GM19025 (cell line): Measurements from ENCODE around the gene COX7A2L.
A peak's percentile ranks its signal among the peaks of the same experiment; 100 is the strongest.
"Not testable (repeated sequence)": the region's sequence is repeated elsewhere in the genome, so short reads cannot be mapped to it uniquely, and the experiment has no call there.

Experiments
- ATAC-seq: cut with Tn5 transposase; IDR thresholded peaks from one replicate; pipeline ENCODE4 v1.9.1; 2021; ENCODE audit warnings: mild to moderate bottlenecking, low read depth, moderate library complexity; ENCODE audit not compliant: unreplicated experiment

The COX7A2L gene

DNA sequence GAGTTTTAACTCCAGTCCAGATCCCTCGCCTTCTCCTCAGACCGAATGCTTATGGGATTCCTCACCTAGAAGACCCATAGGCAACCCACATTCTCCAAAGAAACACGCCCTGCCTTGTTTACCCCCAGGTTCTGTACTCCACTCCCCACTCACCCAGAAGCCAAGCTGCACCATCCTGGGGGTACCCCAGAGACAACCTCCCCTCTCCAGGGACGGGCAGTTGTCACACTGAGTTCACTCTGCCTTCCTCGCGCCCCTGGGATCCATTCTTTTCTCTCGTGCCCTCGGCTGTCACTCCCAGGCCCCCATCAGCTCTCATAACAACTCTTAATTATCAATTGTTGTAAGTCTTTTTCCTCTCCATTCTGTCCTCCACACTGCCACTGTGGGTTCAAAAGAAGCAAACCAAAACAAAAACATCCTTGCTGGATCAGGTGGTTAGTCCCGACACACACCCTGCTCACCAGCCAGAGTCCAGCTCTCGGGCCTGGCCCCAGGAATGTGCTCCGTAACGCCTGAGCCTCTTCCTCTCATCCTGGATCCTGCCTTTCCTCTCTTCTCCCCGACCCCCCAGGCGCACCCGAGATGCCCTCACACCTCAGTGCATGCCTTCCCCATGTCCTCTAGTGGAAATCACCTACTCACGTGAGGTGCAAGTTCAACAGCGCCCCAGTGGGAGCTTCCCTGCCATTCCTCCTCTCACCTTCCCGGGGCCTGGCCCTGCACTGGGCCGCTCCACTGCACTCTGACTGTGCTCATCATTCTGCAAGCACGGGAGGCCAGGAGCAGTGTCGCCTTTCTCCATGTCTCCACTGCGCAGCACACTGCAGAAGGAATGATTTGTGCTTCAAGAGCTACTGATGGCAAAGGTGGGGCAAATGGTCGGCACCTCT is 20.7 kb downstream of the COX7A2L start:
- no peak for ATAC-seq

DNA sequence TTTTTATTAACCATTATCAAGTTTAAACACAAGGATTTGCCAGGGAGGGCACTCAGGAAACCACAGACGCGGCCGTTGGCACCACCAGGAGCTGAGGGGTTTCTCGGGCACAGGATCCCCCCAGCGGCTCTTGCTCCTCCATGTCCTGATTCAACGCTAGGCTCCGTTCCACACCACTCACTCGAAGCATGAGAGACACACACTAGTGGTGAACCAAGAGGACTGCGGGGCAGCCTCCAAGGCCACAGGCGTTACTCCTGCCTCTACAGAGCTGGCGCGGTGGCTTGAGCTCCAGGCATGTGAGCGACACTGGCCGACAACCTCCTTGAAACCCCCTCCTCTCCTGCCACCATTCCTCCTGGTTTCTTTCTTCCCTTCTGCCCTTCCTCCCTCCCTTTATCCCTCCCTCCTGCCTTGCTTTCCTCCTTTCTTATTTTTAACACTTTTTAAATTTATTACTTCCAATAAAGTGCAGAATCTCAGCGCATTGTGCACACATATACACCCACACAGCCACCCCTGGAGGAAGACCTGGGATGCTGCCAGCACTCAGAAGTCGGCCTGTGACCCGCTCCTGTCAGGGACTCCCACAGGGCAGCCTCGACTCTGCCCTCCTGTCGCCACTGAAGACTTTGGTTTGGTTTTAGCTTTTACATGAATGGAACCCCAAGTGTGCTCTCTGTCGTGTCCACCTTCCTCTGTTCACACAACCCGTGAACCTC is 21.7 kb downstream of the COX7A2L start:
- no peak for ATAC-seq

DNA sequence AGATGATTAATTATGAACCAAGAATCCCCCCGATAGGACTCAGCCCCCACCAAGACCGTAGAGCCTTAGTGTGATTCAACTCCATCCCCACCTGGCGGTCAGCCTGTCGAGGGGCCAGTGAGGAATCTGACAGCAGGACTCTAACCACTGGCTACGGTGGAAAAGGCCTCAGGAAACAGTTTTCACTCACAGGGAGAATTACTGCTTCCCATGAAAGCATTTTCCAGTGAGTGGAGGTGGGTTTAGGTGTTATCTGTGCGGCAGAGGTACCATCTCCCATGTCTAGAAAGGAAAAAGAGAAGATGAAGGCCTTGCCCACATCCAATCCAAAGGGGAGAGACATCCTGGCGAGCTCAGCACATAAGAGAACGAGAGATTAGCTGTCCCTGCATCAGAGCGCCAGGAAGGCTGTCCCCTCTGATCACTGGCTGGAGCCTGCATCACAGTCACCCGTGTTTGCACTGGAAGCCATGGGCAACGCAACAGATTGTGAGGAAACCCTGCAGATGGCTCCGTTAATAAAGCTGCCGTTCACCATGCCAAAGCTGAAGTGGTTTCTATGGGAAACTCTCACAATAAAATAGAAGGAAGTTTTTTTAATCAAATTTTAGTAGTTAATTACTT is 22.3 kb downstream of the COX7A2L start:
- no peak for ATAC-seq

DNA sequence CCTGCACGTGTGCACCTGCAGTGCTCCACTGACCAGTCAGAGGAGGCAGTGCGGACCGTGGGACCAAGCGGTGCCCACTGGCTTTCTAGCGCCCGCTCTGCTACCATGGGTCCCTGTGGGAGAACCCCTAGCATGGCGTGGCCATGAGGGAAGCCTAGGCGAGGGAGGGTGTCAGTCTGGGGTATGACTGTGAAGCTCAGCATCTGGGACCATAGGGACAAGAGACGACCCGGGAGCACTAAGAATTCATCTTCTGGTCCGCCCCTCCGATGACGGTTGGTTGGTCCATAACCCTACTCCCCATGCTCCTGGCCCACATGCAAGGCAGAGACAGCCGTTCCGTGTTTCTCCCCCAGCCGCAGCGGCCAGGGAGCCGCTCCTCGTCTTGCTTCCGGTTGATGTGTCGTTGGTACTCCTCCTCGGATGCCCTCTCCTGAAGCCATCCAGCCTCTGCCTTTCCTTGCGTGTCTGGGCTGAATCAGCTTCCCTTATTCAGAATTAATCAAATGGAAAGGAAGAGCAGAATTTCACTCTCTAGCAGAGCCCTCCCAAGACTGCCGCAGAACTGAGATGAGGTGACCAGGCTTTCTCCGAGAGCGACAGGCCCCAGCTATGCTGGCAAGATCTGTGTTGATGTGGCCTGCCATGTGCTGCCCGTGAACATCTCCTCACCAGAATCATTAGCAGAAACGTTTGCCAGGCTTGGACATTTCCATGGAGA is 23.0 kb downstream of the COX7A2L start:
- ATAC-seq: no peak

DNA sequence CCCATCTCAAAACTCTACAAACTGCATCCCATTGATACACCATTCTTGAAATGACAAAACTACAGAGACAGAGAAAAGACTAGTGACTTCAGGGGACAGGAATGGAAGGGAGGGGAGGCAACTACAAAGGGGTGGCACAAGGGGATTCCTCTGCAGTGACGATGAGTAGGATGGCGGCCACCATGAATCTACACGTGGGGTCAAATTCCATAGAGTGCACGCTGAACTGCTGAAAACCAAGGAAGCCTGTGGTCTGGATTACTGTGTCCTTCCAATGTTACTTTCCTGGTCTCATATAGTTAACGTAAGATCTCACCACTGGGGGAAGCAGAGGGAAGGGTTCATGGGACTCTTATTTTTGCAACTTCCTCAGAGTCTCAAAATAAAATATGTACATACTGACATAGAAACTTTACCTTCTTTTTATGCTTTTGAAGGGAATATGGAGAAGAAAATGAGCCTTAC is 23.6 kb downstream of the COX7A2L start:
- no peak for ATAC-seq

DNA sequence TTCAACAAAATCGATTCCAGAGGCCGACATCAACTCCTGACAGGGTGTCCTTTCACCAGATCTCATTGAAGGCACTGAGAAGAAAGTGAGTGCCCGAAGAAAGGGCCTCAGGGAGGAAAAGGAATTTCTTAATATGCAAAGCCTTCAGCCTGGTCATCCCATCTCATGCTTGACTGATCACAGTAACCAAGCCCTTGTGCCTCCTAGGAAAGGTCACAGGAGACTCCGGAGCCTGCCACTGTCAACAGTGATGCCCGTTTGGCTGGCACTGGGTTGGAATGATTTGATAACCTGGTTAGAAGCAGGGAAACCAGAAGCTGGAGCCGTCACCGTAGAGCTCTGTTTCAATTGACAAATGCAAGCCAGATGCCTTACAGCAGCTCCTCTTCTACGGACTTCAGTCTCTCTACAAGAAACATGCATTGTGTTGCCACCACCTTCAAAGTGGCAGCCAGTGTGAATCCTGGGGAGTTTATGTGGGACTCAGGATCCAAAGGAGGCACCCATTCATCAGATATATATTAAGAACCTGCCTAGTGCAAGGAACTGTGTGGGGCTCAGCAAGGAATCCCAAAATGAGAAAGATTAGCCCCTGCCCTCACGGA is 24.6 kb downstream of the COX7A2L start:
- no peak for ATAC-seq

DNA sequence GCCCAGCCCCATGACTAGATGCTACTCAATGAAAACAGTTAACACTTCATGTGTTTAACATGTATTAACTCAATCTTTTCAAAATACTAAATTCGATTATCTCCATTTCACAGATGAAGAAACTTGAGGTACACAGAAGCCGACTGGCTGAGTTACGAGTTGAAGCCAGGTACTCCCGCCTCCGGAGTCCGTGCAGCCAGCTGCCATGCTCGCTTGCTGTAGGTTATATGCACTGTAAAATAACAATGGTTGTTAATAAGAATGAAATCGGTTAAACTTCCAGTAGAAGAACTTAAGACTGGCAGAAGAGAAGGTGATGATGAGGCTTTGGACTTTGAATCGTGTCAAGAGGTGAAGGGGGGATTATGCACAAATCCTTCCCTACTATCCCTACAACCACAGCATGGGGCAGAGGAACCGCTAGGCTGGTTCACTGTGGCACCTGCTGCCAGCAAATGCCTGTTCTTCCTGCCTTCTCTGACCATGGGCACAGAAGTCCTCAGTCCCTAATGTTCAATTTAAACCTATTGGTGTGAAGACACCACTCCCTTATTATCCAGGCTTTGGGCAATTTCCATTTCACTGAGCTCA is 25.4 kb downstream of the COX7A2L start:
- no peak for ATAC-seq

DNA sequence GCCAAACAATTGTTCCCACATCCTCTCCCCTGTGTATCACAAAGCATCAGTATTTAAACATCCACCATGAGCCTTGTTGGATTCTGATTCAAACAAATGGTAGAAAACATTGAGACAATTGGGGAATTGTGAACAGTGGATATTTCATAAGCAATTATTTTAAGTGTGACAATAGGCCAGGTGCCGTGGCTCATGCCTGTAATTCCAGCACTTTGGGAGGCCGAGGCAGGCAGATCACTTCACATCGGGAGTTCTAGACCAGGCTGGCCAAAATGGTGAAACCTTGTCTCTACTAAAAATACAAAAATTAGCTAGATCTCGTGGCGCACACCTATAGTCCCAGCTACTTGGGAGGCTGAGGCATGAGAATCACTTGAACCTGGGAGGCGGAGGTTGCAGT is 26.2 kb downstream of the COX7A2L start:
- ATAC-seq: not testable (repeated sequence)

DNA sequence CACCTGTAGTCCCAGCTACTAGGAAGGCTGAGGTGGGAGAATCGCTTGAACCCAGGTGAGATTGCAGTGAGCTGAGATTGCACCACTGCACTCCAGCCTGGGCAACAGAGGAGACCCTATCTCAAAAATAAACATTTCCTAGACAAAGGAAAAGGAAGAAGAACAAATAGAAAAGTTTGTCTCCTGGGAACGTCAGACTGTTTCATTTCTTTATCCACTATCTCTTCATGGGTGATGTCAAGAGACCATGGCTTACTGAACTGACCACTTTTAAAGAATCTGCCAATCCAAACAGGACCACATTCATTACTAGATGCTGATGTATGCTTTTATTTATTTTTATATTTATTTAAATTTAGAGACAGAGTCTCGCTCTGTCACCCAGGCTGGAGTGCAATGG is 26.8 kb downstream of the COX7A2L start:
- ATAC-seq: no peak

DNA sequence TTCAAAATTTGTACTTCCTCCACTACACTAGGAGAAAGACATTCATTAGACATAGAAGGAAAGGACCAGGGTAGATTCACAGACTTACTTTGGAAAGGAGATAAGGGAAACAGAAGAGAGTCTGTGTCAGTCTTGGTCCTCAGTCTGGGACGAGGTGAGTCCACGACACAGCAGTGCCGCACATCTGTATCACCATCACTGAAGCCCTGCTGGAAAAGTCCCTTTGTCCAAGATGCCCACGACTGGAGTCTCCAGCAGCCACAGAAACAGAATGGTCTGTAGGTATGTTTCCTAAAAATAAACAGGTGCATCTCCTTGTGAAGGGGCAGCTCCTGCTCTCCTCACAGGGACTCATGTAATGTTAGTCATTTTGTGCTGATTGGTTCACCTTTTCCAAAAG is 27.4 kb downstream of the COX7A2L start:
- ATAC-seq: no peak

DNA sequence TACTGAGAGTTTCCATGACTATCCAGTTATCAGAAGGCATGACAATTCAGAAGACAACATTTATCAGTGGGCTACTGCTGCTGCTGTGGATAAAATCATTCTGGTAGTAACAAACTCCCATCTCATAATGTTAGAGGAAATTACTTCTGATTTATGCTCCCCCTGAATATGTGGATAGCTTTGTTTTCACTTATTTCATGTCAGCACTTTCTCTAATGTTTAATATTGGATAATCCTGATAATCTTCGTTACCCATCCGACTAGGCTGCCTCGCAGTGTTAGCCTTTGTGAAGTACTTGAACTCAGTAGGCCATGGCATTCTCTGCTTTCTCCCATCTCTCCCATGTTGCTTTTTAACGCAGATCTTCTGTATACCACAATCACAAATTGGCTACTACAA is 28.4 kb downstream of the COX7A2L start:
- no peak for ATAC-seq

DNA sequence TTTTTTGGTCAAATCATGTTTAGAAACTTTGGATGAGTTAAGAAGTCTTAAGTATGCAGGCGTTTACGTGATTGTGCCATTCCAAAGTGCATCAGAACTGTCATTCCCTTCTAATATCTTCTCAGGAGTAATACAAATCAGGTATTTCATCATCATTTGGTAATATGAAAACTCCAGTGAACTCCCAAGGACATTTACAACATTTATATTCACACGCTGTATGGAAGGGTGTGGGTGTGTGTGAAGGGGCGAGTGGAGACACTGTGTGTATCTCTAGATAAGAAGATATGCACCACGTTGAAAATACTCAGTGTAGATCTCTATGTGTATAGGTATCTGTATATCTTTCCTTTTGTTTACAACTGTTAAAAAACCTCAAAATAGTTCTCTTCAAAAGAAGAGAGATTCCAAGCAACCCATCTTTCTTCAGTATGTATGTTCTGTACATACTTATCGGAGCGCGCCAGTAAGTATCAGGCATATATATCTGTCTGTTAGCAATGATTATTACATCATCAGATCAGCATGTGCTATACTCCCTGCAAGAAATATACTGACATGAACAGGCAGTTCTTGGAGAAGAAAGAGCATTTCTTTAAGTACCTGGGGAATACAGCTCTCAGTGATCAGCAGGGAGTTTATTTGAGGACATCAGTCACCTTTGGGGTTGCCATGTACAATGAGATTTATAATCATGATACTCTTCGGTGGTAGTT is 29.3 kb downstream of the COX7A2L start:
- ATAC-seq: no peak

DNA sequence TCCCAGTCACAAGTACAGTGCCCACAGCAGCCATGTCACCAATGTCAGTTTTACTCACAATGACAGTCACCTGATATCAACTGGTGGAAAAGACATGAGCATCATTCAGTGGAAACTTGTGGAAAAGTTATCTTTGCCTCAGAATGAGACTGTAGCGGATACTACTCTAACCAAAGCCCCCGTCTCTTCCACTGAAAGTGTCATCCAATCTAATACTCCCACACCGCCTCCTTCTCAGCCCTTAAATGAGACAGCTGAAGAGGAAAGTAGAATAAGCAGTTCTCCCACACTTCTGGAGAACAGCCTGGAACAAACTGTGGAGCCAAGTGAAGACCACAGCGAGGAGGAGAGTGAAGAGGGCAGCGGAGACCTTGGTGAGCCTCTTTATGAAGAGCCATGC is 31.3 kb downstream of the COX7A2L start:
- ATAC-seq: no peak

DNA sequence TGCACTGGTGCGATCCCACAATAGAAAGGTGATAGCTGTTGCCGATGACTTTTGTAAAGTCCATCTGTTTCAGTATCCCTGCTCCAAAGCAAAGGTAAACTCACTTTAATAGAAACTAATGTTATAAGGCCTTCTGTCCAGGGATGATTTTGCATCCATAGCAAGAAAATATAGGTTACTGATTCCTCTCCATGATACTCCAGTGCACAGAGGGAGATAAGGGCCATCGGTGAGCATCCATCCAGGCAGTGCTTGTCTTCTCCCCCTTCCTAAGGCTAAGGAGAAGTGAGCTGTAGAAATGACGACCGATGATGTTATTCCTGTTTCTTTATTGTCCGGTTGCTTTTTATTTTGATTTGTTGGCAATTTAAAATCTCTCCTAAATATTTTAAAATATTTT is 32.1 kb downstream of the COX7A2L start:
- no peak for ATAC-seq

DNA sequence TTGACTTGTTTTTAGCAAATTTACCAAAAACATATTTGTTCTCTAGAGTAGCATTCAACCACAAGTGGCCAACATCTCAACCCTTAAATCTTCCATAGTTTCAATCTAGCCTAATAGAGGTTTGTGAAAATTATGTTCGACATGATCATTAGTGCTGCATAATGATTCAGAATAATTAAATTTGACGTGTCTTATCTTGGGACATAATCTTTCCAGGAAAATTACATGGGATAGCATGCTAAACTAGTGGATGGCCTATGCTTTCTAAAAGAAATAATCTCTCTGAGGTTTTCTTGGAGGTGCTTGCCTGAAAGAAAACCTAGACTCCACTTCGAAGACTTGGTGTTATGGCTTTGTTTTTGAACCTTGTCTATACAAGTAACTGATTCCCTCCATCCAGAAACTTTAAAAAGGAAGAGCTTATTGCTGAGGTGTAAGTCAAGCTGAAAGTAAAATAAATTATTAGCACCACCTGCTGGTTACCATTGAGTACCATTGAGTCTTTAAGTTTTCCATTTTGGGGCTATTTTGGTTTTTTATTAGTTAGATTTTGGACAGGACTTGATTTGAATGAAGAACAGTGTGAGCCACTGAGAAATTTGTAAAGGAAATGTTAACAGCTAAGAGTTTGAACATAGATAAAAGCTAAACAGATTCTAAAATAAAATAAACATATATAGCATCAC is 32.7 kb downstream of the COX7A2L start:
- ATAC-seq: no peak

DNA sequence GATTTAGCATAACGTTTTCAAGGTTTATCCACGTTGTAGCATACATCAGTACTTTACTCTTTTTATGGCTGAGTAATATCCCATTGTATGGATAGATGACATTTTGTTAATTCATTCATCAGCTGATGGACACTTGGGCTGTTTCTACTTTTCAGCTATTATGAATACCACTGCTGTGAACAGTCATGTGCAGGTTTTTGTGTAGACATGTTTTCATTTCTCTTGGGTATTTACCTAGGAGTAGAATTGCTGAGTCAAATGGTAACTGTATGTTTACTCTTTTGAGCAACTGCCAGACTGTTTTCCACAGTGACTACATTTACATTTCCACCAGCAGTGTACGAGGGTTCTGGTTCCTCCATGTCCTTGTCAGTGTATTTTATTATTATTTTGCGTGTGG is 33.9 kb downstream of the COX7A2L start:
- ATAC-seq: peak; percentile 57

DNA sequence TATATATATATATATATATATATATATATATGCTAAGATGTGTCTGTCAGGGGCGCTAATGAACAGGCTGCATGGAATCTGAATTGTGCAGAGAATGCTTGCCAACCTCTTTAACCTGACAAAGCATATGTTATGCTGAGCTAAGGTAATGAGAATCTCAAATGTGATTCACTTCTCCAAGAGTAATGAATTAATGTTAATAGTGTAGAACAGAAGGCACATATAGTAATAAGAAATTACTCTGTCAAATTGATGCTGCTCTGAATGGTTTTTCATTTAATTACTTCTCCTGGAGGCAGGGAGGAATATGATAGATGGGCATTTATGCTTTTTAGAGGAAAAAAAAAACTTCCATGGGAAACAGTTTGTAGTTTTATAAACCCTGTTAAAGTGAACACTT is 35.4 kb downstream of the COX7A2L start:
- no peak for ATAC-seq

DNA sequence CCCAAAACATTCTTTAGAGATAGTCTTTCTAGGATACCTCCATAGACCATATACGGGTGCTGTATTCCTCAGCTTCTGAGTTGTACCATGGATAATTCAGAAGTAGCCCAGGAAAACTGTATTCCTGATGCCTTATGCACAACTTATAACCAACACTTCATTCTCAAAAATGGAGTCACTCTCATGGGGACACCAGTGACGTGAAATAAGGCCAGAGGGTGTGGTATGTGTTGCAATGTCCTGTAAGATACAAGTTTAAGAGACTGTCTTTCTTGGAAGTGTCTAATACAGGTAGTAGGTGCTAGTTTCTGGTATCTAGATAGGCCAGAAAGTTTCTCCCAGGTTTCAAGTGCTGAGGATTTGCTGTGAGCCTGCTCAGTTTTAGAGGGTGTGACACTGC is 36.1 kb downstream of the COX7A2L start:
- no peak for ATAC-seq

DNA sequence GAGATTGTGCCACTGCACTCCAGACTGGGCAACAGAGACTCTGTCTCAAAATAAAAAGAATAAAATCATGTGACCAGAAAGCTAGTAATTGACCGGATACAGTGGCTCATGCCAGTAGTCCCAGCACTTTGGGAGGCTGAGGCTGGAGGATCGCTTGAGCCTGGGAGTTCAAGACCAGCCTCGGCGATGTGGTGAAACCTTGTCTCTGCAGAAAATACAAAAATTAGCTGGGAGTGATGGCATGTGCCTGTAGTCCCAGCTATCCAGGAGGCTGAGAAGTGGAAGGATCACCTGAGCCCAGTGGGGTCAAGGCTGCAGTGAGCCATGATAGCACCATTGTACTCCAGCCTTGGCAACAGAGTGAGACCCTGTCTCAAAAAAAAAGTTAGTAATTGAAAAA is 36.8 kb downstream of the COX7A2L start:
- no peak for ATAC-seq
